HG02870 (cell line): ENCODE measurements around the gene TTC5.
A peak's percentile ranks its signal among the peaks of the same experiment; 100 is the strongest.
"Not testable (repeated sequence)": the region's sequence is repeated elsewhere in the genome, so short reads cannot be mapped to it uniquely, and the experiment has no call there.

Experiments used
- ATAC-seq: cut with Tn5 transposase; IDR thresholded peaks from one replicate; pipeline ENCODE4 v1.9.1; 2021; ENCODE audit warnings: mild to moderate bottlenecking, moderate library complexity; ENCODE audit not compliant: unreplicated experiment

TTC5 gene

GRCh38 chr14:20314026-20314425 is 8.3 kb upstream of the TTC5 start:
- no peak for ATAC-seq

- no peak for ATAC-seq
These were observed 300 bp upstream of the TTC5 start for GRCh38 chr14:20306079-20306423.

- no peak for ATAC-seq
These were observed 3.6 kb downstream of the TTC5 start for GRCh38 chr14:20302042-20302755.

- peak; percentile 95 for ATAC-seq
These were observed 10.7 kb downstream of the TTC5 start for GRCh38 chr14:20295067-20295466.

GRCh38 chr14:20294636-20295035 is 11.1 kb downstream of the TTC5 start:
- no peak for ATAC-seq

GRCh38 chr14:20281998-20282397 is 23.8 kb downstream of the TTC5 start:
- not testable (repeated sequence) for ATAC-seq

- ATAC-seq, result not testable (repeated sequence)
These were observed 25.5 kb downstream of the TTC5 start for GRCh38 chr14:20280265-20280664.

- ATAC-seq, result no peak
These were observed 27.3 kb downstream of the TTC5 start for GRCh38 chr14:20278414-20278813.

- ATAC-seq, result no peak
These were observed 28.3 kb downstream of the TTC5 start for GRCh38 chr14:20277409-20277808.

- no peak for ATAC-seq
These were observed 31.7 kb downstream of the TTC5 start for GRCh38 chr14:20274062-20274461.

- ATAC-seq, result not testable (repeated sequence)
These were observed 41.4 kb downstream of the TTC5 start for GRCh38 chr14:20264361-20264760.

GRCh38 chr14:20262642-20263128 is 43.1 kb downstream of the TTC5 start:
- no peak for ATAC-seq

- no peak for ATAC-seq
These were observed 58.0 kb downstream of the TTC5 start for GRCh38 chr14:20247646-20248246.
